HepG2 (cell line): ENCODE measurements around the gene OMA1.

Source experiments
- ARNTL ChIP-seq: sonication (generic); formaldehyde crosslinking; IDR thresholded peaks from 2 replicates; pipeline ENCODE4 v1.4.0; 2020; ENCODE audit warnings: mild to moderate bottlenecking, missing genetic modification reagents
- RNF2 ChIP-seq: fragments of 450-650 bp; conservative IDR thresholded peaks from 2 replicates; pipeline ENCODE4 v1.6.1; 2016; ENCODE audit warnings: low read depth
- SIN3B ChIP-seq: fragments of 150-350 bp; IDR thresholded peaks from 2 replicates; pipeline ENCODE4 v1.6.1; 2014; ENCODE audit warnings: low read length
- ZKSCAN1 ChIP-seq: fragments of 150-350 bp; IDR thresholded peaks from 2 replicates; pipeline ENCODE4 v1.6.1; 2014; ENCODE audit warnings: low read length
- TF ChIP-seq, protein P1 (sequence below): sonication (generic); formaldehyde crosslinking; IDR thresholded peaks from 2 replicates; pipeline ENCODE4 v1.4.0; 2020; ENCODE audit warnings: missing genetic modification reagents

DNA sequence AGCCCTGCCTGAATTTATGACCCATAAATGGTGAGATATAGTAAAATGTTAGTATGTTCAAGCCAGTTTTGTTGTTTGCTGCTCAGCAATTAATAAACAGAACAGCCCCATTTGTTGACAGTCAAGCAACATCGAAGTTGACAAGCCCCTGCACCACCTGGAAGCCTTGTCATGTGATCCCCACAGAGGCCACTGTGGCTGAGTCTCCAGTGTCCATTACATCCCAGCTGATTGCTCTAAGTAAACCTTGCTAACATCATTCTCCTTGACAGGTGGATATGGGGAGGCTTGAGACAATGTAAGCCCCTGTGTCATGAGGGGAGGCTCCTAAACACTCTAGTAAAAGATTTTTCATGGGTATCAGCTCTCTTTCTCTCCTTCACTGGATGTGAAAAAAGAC, 48.0 kb upstream of the OMA1 start:
- TF ChIP-seq SIN3B (no peak), ZKSCAN1 (no peak), RNF2 (no peak), ARNTL (CRISPR knock-in tag) (no peak)
- TF ChIP-seq, protein P1, sequence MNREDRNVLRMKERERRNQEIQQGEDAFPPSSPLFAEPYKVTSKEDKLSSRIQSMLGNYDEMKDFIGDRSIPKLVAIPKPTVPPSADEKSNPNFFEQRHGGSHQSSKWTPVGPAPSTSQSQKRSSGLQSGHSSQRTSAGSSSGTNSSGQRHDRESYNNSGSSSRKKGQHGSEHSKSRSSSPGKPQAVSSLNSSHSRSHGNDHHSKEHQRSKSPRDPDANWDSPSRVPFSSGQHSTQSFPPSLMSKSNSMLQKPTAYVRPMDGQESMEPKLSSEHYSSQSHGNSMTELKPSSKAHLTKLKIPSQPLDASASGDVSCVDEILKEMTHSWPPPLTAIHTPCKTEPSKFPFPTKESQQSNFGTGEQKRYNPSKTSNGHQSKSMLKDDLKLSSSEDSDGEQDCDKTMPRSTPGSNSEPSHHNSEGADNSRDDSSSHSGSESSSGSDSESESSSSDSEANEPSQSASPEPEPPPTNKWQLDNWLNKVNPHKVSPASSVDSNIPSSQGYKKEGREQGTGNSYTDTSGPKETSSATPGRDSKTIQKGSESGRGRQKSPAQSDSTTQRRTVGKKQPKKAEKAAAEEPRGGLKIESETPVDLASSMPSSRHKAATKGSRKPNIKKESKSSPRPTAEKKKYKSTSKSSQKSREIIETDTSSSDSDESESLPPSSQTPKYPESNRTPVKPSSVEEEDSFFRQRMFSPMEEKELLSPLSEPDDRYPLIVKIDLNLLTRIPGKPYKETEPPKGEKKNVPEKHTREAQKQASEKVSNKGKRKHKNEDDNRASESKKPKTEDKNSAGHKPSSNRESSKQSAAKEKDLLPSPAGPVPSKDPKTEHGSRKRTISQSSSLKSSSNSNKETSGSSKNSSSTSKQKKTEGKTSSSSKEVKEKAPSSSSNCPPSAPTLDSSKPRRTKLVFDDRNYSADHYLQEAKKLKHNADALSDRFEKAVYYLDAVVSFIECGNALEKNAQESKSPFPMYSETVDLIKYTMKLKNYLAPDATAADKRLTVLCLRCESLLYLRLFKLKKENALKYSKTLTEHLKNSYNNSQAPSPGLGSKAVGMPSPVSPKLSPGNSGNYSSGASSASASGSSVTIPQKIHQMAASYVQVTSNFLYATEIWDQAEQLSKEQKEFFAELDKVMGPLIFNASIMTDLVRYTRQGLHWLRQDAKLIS, result no peak
